NB4 (cell line): Measurements from ENCODE around the gene ZDHHC16.

ENCODE experiments used
- MYC ChIP-seq: IDR thresholded peaks from 2 replicates; pipeline ENCODE4 v1.6.1; 2011; ENCODE audit warnings: low read depth, low read length
- POLR2A ChIP-seq: IDR thresholded peaks from 2 replicates; pipeline ENCODE4 v1.6.1; 2011; ENCODE audit warnings: mild to moderate bottlenecking; ENCODE audit not compliant: insufficient read length; ENCODE audit errors: extremely low read depth
- TF ChIP-seq, protein P1 (sequence below): IDR thresholded peaks from one replicate; pipeline ENCODE4 v1.5.1; 2012; ENCODE audit warnings: low read depth, low read length
- TF ChIP-seq, protein P2 (sequence below): IDR thresholded peaks from 2 replicates; pipeline ENCODE4 v1.6.1; 2011; ENCODE audit warnings: low read depth, low read length

DNA sequence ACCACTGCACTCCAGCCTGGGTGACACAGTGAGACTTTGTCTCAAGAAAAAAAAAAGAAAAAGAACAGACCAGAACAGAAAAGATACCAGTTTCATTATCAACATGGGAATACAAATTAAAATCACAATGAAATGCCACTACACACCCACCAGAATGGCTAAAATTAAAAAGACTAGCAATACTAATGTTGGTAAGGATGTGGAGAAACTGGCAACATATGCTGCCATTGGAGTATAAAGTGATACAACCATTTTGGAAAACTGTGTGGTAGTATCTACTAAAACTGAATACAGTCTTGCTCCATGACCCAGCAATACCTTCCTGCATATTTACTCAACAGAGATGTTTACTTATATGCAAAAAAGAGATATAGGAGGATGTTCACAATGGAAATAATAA lies 41.9 kb upstream of the ZDHHC16 start:
- TF ChIP-seq, protein P1, sequence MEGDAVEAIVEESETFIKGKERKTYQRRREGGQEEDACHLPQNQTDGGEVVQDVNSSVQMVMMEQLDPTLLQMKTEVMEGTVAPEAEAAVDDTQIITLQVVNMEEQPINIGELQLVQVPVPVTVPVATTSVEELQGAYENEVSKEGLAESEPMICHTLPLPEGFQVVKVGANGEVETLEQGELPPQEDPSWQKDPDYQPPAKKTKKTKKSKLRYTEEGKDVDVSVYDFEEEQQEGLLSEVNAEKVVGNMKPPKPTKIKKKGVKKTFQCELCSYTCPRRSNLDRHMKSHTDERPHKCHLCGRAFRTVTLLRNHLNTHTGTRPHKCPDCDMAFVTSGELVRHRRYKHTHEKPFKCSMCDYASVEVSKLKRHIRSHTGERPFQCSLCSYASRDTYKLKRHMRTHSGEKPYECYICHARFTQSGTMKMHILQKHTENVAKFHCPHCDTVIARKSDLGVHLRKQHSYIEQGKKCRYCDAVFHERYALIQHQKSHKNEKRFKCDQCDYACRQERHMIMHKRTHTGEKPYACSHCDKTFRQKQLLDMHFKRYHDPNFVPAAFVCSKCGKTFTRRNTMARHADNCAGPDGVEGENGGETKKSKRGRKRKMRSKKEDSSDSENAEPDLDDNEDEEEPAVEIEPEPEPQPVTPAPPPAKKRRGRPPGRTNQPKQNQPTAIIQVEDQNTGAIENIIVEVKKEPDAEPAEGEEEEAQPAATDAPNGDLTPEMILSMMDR: no peak
- no peak for TF ChIP-seq POLR2A
- TF ChIP-seq, protein P2, sequence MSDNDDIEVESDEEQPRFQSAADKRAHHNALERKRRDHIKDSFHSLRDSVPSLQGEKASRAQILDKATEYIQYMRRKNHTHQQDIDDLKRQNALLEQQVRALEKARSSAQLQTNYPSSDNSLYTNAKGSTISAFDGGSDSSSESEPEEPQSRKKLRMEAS: no peak
- TF ChIP-seq MYC: no peak
